ENCODE measurements around the gene BACH2.
"Not testable (repeated sequence)": the region's sequence is repeated elsewhere in the genome, so short reads cannot be mapped to it uniquely, and the experiment has no call there.

BACH2 gene

DNA sequence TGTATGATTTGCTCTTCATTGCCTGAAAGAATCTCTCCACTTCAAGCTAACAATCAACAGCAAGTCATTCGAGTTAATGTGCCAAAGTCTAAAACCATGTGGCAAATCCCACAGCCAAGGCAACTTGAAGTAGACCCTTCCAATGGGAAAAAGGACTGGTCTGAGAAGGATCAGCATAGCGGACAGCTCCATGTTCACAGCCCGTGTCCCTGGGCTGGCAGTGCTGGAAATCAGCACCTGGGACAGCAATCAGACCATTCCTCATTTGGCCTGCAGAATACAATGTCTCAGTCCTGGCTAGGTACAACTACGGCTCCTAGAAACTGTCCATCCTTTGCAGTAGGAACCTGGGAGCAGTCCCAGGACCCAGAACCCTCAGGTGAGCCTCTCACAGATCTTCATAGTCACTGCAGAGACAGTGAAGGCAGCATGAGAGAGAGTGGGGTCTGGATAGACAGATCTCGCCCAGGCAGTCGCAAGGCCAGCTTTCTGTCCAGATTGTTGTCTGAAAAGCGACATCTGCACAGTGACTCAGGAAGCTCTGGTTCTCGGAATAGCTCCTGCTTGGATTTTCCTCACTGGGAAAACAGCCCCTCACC, 401.3 kb downstream of the BACH2 start:
- peak; percentile 54 for DNase-seq (ENCODE audit: low read depth)
- no peak for TF ChIP-seq CTCF (conservative IDR thresholded peaks at IDR 0.05; ENCODE audit: control insufficient read depth, insufficient read depth, low read depth, low read length)
- no peak overlapping the region for H3K4me3 ChIP-seq (ENCODE audit: control insufficient read depth, low read depth, low read length)

DNA sequence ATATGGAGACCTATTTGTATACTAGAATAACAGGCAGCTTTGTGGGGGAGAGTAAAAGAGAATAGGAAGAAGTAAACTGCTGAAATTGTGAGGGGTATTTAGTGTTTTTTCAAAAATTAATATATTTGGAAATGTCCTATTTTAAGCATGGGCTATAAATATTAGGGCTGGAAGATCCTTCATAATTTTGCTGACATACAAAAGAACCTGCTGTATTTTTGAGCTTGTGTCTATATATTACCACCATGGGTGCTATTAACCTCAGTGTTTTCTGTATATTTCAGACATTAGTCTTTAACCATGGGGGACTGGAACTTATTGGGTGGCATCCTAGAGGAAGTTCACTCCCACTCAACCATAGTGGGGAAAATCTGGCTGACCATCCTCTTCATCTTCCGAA, 402.5 kb downstream of the BACH2 start, which contains the start of gene GJA10:
GJA10 (plus strand) TSS at position 301 of the 400 bp plus-strand sequence; CDS start at position 301, 0 bp downstream.
- no peak within 1 kb of the TSS for H3K4me3 ChIP-seq (ENCODE audit: control insufficient read depth, low read depth, low read length)
- TF ChIP-seq CTCF (conservative IDR thresholded peaks at IDR 0.05; ENCODE audit: control insufficient read depth, insufficient read depth, low read depth, low read length), result no peak
- no peak for DNase-seq (ENCODE audit: low read depth)

- not testable (repeated sequence) for DNase-seq (ENCODE audit: low read depth); H3K4me3 ChIP-seq (ENCODE audit: control insufficient read depth, low read depth, low read length)
Measured at GRCh38 chr6:89892577-89892976, 404.1 kb downstream of the BACH2 start.

DNA sequence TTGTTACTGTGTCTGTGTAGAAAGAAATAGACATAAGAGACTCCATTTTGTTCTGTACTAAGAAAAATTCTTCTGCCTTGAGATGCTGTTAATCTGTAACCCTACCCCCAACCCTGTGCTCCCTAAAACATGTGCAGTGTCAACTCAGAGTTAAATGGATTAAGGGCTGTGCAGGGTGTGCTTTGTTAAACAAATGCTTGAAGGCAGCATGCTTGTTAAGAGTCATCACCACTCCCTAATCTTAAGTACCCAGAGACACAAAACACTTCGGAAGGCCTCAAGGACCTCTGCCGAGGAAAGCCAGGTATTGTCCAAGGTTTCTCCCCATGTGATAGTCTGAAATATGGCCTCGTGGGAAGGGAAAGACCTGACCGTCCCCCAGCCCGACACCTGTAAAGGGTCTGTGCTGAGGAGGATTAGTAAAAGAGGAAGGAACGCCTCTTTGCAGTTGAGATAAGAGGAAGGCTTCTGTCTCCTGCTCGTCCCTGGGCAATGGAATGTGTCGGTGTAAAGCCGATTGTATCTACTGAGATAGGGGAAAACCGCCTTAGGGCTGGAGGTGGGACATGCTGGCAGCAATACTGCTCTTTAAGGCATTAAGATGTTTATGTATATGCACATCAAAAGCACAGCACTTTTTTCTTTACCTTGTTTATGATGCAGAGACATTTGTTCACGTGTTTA, 405.7 kb downstream of the BACH2 start:
- not testable (repeated sequence) for DNase-seq (ENCODE audit: low read depth); H3K4me3 ChIP-seq (ENCODE audit: control insufficient read depth, low read depth, low read length)

DNA sequence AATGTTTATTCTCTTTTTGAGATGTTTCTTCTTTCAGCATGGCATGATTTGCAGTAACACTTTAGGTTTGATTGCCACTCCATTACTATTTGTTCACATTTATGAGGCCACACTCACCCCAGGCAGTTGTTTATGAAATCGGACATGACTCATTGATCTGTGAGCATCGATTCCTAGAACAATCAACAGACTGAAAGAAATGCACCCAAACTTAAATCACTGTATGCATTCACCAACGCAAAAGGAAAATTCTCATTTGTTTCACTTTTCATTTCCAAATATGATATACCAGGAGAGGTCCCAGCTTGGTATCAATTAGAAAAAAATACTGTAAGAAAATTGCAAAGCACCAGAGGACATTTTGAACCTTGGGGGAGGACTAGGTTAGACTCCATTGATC, 407.8 kb downstream of the BACH2 start:
- peak; percentile 15 for DNase-seq (ENCODE audit: low read depth)
- TF ChIP-seq CTCF (conservative IDR thresholded peaks at IDR 0.05; ENCODE audit: control insufficient read depth, insufficient read depth, low read depth, low read length), result no peak
- no peak overlapping the region for H3K4me3 ChIP-seq (ENCODE audit: control insufficient read depth, low read depth, low read length)

- no peak overlapping the region for H3K4me3 ChIP-seq (ENCODE audit: control insufficient read depth, low read depth, low read length)
- no peak for TF ChIP-seq CTCF (conservative IDR thresholded peaks at IDR 0.05; ENCODE audit: control insufficient read depth, insufficient read depth, low read depth, low read length)
- DNase-seq (ENCODE audit: low read depth), result no peak
Measured at GRCh38 chr6:89888138-89888514, 408.5 kb downstream of the BACH2 start.

DNA sequence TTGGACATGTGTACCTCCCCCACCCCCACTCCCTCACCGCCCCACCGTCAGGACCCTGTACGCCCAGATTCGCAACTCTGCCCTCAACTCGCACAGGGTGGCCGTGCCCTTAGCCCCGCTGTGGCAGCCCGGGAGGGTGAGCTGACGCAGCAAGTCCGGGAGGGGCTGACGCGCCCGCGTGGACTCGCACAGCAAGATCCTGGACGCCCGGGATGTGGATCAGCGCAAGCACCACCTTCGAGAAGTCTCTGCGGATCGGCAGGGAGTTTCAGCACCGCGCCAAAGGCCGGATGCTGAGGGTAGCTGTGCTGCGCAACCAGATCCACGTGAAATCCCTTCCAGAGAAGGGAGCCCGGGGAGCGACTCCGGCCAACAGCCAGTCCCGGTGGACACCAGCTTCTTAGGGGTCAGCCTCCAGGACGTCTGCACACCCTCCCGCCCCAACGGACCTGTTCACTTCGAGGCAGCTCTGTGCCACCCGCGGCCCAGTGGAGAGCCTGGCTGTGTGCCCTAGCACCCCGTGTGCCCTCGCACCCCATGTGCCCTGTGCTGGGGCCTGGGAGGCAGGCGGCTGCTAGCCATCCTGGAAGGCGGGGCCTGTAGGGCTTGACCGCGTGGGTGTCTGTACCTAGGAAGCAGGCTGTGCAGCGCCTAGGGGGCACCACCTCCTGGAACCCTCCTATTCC, 409.0 kb downstream of the BACH2 start:
- H3K4me3 ChIP-seq (ENCODE audit: control insufficient read depth, low read depth, low read length), result no peak overlapping the region
- peak; percentile 6 for DNase-seq (ENCODE audit: low read depth)
- no peak for TF ChIP-seq CTCF (conservative IDR thresholded peaks at IDR 0.05; ENCODE audit: control insufficient read depth, insufficient read depth, low read depth, low read length)
